Astrocyte (in vitro differentiated cells and primary cell): Measurements from ENCODE around the gene TRABD2A. TPM values are rescaled to one million over a fixed set of nuclear protein-coding genes. Genes with fewer than 3 reads are reported as not detected.

Source experiments
- DNase-seq: peaks from one replicate; pipeline ENCODE4 v3.0.0-alpha.2; 2010; ENCODE audit warnings: low read depth
- FAIRE-seq: peaks from 2 replicates; lab custom pipeline; 2011; peaks lifted over from hg19 to GRCh38; lab: Jason Lieb, UNC
- H2AFZ ChIP-seq: 2 replicates; pipeline ENCODE4 v1.6.0; 2012; ENCODE audit warnings: low read depth, low read length, inconsistent platforms
- H3K27ac ChIP-seq: 2 replicates; pipeline ENCODE4 v1.5.1; 2011; ENCODE audit warnings: low read depth, low read length, inconsistent platforms
- H3K27me3 ChIP-seq: 2 replicates; pipeline ENCODE4 v1.6.0; 2011; ENCODE audit warnings: low read length, inconsistent platforms; ENCODE audit not compliant: insufficient read depth
- H3K36me3 ChIP-seq: 2 replicates; pipeline ENCODE4 v1.5.1; 2011; ENCODE audit warnings: low read length, inconsistent platforms; ENCODE audit not compliant: insufficient read depth
- H3K4me1 ChIP-seq: 2 replicates; pipeline ENCODE4 v1.5.1; 2011; ENCODE audit warnings: low read length, inconsistent platforms; ENCODE audit not compliant: insufficient read depth
- H3K4me2 ChIP-seq: 2 replicates; pipeline ENCODE4 v1.6.0; 2012; ENCODE audit warnings: low read length, inconsistent platforms
- H3K4me3 ChIP-seq: 2 replicates; pipeline ENCODE4 v1.5.1; 2011; ENCODE audit warnings: low read depth, mild to moderate bottlenecking, low read length, inconsistent platforms; ENCODE audit not compliant: insufficient read depth
- H3K79me2 ChIP-seq: 2 replicates; pipeline ENCODE4 v1.6.0; 2012; ENCODE audit warnings: mild to moderate bottlenecking, low read length, inconsistent platforms; ENCODE audit not compliant: insufficient read depth
- H3K9ac ChIP-seq: 2 replicates; pipeline ENCODE4 v1.6.0; 2012; ENCODE audit warnings: mild to moderate bottlenecking, low read length, inconsistent platforms
- H3K9me3 ChIP-seq: 2 replicates; pipeline ENCODE4 v1.5.1; 2012; ENCODE audit warnings: low read depth, mild to moderate bottlenecking, low read length, inconsistent platforms; ENCODE audit not compliant: insufficient read depth
- H4K20me1 ChIP-seq: 2 replicates; pipeline ENCODE4 v1.6.0; 2012; ENCODE audit warnings: low read length, inconsistent platforms; ENCODE audit not compliant: insufficient read depth
- H3K27ac Mint-ChIP-seq: one replicate; pipeline ENCODE4 v1.8.0; 2021; ENCODE audit warnings: mild to moderate bottlenecking, mixed read lengths; ENCODE audit not compliant: unreplicated experiment
- H3K27me3 Mint-ChIP-seq: one replicate; pipeline ENCODE4 v1.8.0; 2021; ENCODE audit warnings: low read depth, mixed read lengths; ENCODE audit not compliant: unreplicated experiment
- H3K36me3 Mint-ChIP-seq: one replicate; pipeline ENCODE4 v1.8.0; 2021; ENCODE audit warnings: low read depth, mixed read lengths; ENCODE audit not compliant: unreplicated experiment
- H3K4me1 Mint-ChIP-seq: one replicate; pipeline ENCODE4 v1.8.0; 2021; ENCODE audit warnings: low read depth, mixed read lengths; ENCODE audit not compliant: unreplicated experiment
- H3K4me3 Mint-ChIP-seq: one replicate; pipeline ENCODE4 v1.8.0; 2021; ENCODE audit warnings: mild to moderate bottlenecking, moderate library complexity, mixed read lengths; ENCODE audit not compliant: unreplicated experiment
- H3K9me3 Mint-ChIP-seq: one replicate; pipeline ENCODE4 v1.8.0; 2021; ENCODE audit warnings: mild to moderate bottlenecking, mixed read lengths; ENCODE audit not compliant: unreplicated experiment
- EZH2 ChIP-seq: IDR thresholded peaks from 2 replicates; pipeline ENCODE4 v1.6.1; 2012; ENCODE audit warnings: mild to moderate bottlenecking, low read length, inconsistent platforms; ENCODE audit not compliant: insufficient read depth
- total RNA-seq: library from RNA; stranded (reverse); gene quantifications from 2 replicates; pipeline ENCODE4 v1.2.1, GENCODE V29; 2021
- TF ChIP-seq, protein P1 (sequence below): IDR thresholded peaks from 2 replicates; pipeline ENCODE4 v1.5.1; 2011; ENCODE audit warnings: low read depth, mild to moderate bottlenecking, inconsistent platforms, low read length, moderate library complexity; ENCODE audit not compliant: insufficient read depth

The TRABD2A gene
- total RNA-seq, 1 donor from 2014 or later, result 2.6 TPM

DNA sequence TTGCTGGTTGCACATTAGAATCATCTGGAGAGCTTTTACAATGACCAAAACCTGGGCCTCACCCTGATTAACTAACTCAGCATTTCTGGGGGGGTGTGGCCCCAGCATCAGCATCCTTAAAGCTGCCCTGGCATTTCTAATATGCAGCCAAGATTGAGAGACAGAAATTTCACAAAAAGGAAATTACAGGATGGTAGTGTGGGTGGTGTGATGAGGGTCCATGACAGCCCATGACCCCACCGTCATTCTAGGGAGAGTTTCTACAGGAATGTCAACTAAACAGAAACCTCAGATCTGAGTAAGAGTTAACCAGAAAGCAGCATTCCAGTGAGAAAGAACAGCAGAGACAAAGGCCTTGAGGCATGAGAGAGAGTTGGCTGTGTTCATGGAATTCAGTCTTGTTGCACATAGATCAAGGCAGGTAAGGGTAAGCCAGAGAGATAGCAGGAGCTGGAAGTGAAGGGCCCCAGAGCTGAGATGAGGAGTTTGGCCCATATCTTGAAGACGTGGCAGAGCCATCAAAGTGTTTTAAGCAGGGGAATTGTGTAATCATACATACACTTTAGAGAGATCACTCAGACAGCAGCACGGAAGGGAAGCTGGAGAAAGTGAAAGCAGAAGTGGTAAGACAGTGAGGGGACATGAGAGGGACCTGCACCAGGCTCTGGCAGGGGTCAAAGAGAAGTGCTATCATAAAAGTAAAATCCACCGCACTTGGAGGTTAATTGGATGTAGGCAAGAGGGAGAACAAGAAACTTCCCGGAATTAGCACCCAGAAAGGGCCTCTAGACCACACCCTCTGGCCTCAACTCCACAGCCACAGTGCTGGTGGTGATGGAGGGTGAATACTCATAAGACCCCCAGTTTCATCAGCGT lies 7.8 kb upstream of the TRABD2A start:
- peak overlapping the region; percentile 71 for H2AFZ ChIP-seq
- TF ChIP-seq, protein P1, sequence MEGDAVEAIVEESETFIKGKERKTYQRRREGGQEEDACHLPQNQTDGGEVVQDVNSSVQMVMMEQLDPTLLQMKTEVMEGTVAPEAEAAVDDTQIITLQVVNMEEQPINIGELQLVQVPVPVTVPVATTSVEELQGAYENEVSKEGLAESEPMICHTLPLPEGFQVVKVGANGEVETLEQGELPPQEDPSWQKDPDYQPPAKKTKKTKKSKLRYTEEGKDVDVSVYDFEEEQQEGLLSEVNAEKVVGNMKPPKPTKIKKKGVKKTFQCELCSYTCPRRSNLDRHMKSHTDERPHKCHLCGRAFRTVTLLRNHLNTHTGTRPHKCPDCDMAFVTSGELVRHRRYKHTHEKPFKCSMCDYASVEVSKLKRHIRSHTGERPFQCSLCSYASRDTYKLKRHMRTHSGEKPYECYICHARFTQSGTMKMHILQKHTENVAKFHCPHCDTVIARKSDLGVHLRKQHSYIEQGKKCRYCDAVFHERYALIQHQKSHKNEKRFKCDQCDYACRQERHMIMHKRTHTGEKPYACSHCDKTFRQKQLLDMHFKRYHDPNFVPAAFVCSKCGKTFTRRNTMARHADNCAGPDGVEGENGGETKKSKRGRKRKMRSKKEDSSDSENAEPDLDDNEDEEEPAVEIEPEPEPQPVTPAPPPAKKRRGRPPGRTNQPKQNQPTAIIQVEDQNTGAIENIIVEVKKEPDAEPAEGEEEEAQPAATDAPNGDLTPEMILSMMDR, result no peak
- TF ChIP-seq EZH2, result no peak
- H3K36me3 ChIP-seq, result no peaks in the 10 kb centered on the region
- H3K4me1 ChIP-seq, result peaks cover 7% of the 10 kb centered on the region
- no peaks in the 10 kb centered on the region for H3K79me2 ChIP-seq
- H3K27me3 ChIP-seq, result no peaks in the 10 kb centered on the region
- FAIRE-seq (peak; percentile 56), DNase-seq (peak; percentile 76)
- no peaks in the 10 kb centered on the region for H4K20me1 ChIP-seq
- H3K27ac ChIP-seq, result no peak overlapping the region
- H3K9me3 ChIP-seq, result no peaks in the 10 kb centered on the region
- no peaks in the 10 kb centered on the region for H3K36me3 Mint-ChIP-seq
- no peak overlapping the region for H3K4me3 Mint-ChIP-seq
- peak overlapping the region; percentile 71 for H3K4me2 ChIP-seq
- no peak overlapping the region for H3K4me3 ChIP-seq
- H3K4me1 Mint-ChIP-seq, result peaks cover 12% of the 10 kb centered on the region
- H3K27me3 Mint-ChIP-seq, result peaks cover 13% of the 10 kb centered on the region
- no peaks in the 10 kb centered on the region for H3K9me3 Mint-ChIP-seq
- peak overlapping the region; percentile 72 for H3K27ac Mint-ChIP-seq
- peak overlapping the region; percentile 11 for H3K9ac ChIP-seq

DNA sequence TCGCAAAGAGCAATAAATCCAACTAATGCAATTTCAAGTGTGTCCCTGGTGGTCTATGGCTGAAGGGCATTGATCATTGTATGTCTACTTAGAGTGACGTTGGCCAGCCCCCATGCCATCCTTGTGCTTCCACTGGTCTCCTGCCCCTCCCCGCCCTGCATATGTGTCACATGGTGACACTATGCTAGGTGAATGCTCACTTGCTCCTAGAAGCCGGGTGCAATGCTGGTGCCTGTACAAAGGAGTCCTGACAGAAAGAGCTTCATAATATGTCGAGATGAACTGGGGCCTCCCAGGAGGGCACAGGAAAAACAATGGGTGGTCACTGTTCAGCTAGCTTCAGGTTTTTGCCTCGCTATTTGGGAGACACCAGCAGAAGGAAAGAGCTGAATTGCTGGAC lies 5.9 kb upstream of the TRABD2A start:
- H3K4me3 Mint-ChIP-seq, result no peak overlapping the region
- Histone ChIP-seq H3K4me1 (peaks cover 12% of the 10 kb centered on the region), H3K9ac (no peak overlapping the region), H3K4me3 (no peak overlapping the region), H3K36me3 (no peaks in the 10 kb centered on the region), H3K27ac (no peak overlapping the region), H4K20me1 (no peaks in the 10 kb centered on the region), H2AFZ (no peak overlapping the region), H3K9me3 (no peaks in the 10 kb centered on the region), H3K4me2 (no peak overlapping the region), H3K79me2 (no peaks in the 10 kb centered on the region), H3K27me3 (no peaks in the 10 kb centered on the region)
- peaks cover 20% of the 10 kb centered on the region for H3K27me3 Mint-ChIP-seq
- no peak for FAIRE-seq
- TF ChIP-seq EZH2, result no peak
- TF ChIP-seq, protein P1, result no peak
- no peak overlapping the region for H3K27ac Mint-ChIP-seq
- H3K36me3 Mint-ChIP-seq, result no peaks in the 10 kb centered on the region
- no peak for DNase-seq
- H3K9me3 Mint-ChIP-seq, result no peaks in the 10 kb centered on the region
- H3K4me1 Mint-ChIP-seq, result peaks cover 19% of the 10 kb centered on the region

DNA sequence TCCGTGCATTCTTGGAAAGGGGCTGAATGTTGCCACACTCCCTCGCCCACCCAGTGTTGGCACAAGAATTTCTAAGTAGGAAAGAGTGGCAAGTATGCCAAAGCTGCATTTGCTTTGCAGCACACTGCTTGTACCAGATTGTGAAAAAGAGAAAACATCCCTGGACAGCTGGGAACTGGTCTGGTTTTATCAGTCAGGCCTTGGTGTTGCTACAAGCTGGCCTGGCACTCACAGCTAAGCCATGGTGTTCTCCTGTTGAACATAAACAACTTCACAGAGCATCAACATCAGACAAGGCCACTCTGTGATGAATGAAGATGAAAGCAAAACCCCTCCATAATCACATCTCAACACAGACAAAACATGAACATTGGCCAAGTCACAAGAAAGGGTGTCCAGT lies 4.2 kb upstream of the TRABD2A start:
- DNase-seq (no peak), FAIRE-seq (no peak)
- H3K4me3 Mint-ChIP-seq, result no peak overlapping the region
- no peaks in the 10 kb centered on the region for H3K36me3 ChIP-seq
- no peaks in the 10 kb centered on the region for H4K20me1 ChIP-seq
- H3K27me3 Mint-ChIP-seq, result peaks cover 31% of the 10 kb centered on the region
- H3K4me3 ChIP-seq, result no peak overlapping the region
- H3K4me1 Mint-ChIP-seq, result peaks cover 25% of the 10 kb centered on the region
- no peak for TF ChIP-seq EZH2
- TF ChIP-seq, protein P1, result no peak
- H3K9me3 Mint-ChIP-seq, result no peaks in the 10 kb centered on the region
- no peak overlapping the region for H3K9ac ChIP-seq
- H3K79me2 ChIP-seq, result no peaks in the 10 kb centered on the region
- H3K9me3 ChIP-seq, result no peaks in the 10 kb centered on the region
- no peak overlapping the region for H3K27ac ChIP-seq
- peaks cover 27% of the 10 kb centered on the region for H3K4me1 ChIP-seq
- no peaks in the 10 kb centered on the region for H3K36me3 Mint-ChIP-seq
- H3K27ac Mint-ChIP-seq, result no peak overlapping the region
- H3K27me3 ChIP-seq, result peaks cover 11% of the 10 kb centered on the region
- H2AFZ ChIP-seq, result no peak overlapping the region
- H3K4me2 ChIP-seq, result no peak overlapping the region
